PC-3 (cell line): ENCODE results near the gene SNTG2. TPM values are rescaled to one million over a fixed set of nuclear protein-coding genes. Genes with fewer than 3 reads are reported as not detected.

Experiments used
- ATAC-seq: fragments of 200-7000 bp; cut with Tn5 transposase; 2 replicates; pipeline ENCODE4 v1.9.1; 2020; ENCODE audit warnings: mild to moderate bottlenecking, moderate library complexity
- BruUV-seq: library from RNA; stranded (reverse); fragments of 400-500 nt; replicated peaks from 2 replicates; lab custom pipeline; 2021; lab: Mats Ljungman, UMichigan
- CTCF ChIA-PET: fragments of 300-600 bp; sonication (Branson Sonifier 250); formaldehyde crosslinking; loops from one replicate; lab custom pipeline; 2022; ENCODE audit warnings: antibody characterized with exemption; lab: Charles Lee
- POLR2A ChIA-PET: fragments of 300-600 bp; sonication (Branson Sonifier 250); formaldehyde crosslinking; loops from one replicate; lab custom pipeline; 2022; ENCODE audit warnings: antibody characterized with exemption; ENCODE audit not compliant: unreplicated experiment; lab: Charles Lee
- DNase-seq: peaks from one replicate; pipeline ENCODE4 v3.0.0-alpha.2; 2015
- H2AFZ ChIP-seq: fragments of 300-600 bp; sonication (generic); 2 replicates; pipeline ENCODE4 v1.6.0; 2016; ENCODE audit warnings: antibody characterized with exemption, low read length
- H3F3A ChIP-seq: fragments of 300-600 bp; sonication (generic); one replicate; pipeline ENCODE4 v1.6.0; 2017; ENCODE audit warnings: antibody characterized with exemption, low read length, control low read depth, mild to moderate bottlenecking; ENCODE audit not compliant: unreplicated experiment
- H3K27ac ChIP-seq: fragments of 300-600 bp; sonication (generic); 2 replicates; pipeline ENCODE4 v1.5.1; 2016; ENCODE audit warnings: mild to moderate bottlenecking, low read length
- H3K27me3 ChIP-seq: fragments of 300-600 bp; sonication (generic); 2 replicates; pipeline ENCODE4 v1.6.1; 2016; ENCODE audit warnings: low read length, mixed read lengths
- H3K36me3 ChIP-seq: fragments of 300-600 bp; sonication (generic); 2 replicates; pipeline ENCODE4 v1.6.1; 2016; ENCODE audit warnings: low read depth, mixed run types, low read length, mixed read lengths
- H3K4me1 ChIP-seq: fragments of 300-600 bp; sonication (generic); 2 replicates; pipeline ENCODE4 v1.5.1; 2016; ENCODE audit warnings: low read length; ENCODE audit not compliant: insufficient read depth
- H3K4me2 ChIP-seq: fragments of 300-600 bp; sonication (generic); 2 replicates; pipeline ENCODE4 v1.6.0; 2016; ENCODE audit warnings: low read length
- H3K4me3 ChIP-seq: fragments of 300-600 bp; sonication (generic); 2 replicates; pipeline ENCODE4 v1.5.1; 2016; ENCODE audit warnings: mild to moderate bottlenecking, low read length, mixed read lengths
- H3K79me2 ChIP-seq: fragments of 300-600 bp; sonication (generic); 2 replicates; pipeline ENCODE4 v1.6.1; 2017; ENCODE audit warnings: low read length, mixed read lengths
- H3K9ac ChIP-seq: fragments of 300-600 bp; sonication (generic); 2 replicates; pipeline ENCODE4 v1.6.0; 2016; ENCODE audit warnings: mild to moderate bottlenecking, low read length
- H3K9me2 ChIP-seq: fragments of 300-600 bp; sonication (generic); replicated peaks from 2 replicates; pipeline ENCODE4 v1.6.1; 2016; ENCODE audit warnings: mixed run types, low read length, mixed read lengths
- H3K9me3 ChIP-seq: fragments of 300-600 bp; sonication (generic); 2 replicates; pipeline ENCODE4 v1.6.1; 2016; ENCODE audit warnings: low read length, mixed read lengths
- H4K20me1 ChIP-seq: fragments of 300-600 bp; sonication (generic); 2 replicates; pipeline ENCODE4 v1.6.1; 2016; ENCODE audit warnings: low read length, mixed read lengths
- CTCF ChIP-seq: fragments of 300-600 bp; sonication (generic); conservative IDR thresholded peaks from 2 replicates; pipeline ENCODE4 v1.5.1; 2017; ENCODE audit warnings: antibody characterized with exemption, low read depth, mild to moderate bottlenecking, low read length
- EZH2 ChIP-seq: fragments of 300-600 bp; sonication (generic); IDR thresholded peaks from one replicate; pipeline ENCODE4 v1.6.1; 2017; ENCODE audit warnings: antibody characterized with exemption, mild to moderate bottlenecking, low read length; ENCODE audit not compliant: unreplicated experiment
- EZH2phosphoT487 ChIP-seq: fragments of 300-600 bp; sonication (generic); IDR thresholded peaks from 2 replicates; pipeline ENCODE4 v1.6.1; 2018; ENCODE audit warnings: mild to moderate bottlenecking, antibody characterized with exemption, low read length, borderline replicate concordance
- intact Hi-C: fragments of 100-400 bp; cut with micrococcal nuclease; formaldehyde crosslinking; loops from 2 replicates; pipeline ENCODE4 v1.9.0; 2023
- total RNA-seq: library from RNA; depleted of rRNA; stranded (reverse); fragments of >200 nt; gene quantifications from 2 replicates; pipeline ENCODE4 v1.2.3, GENCODE V29; 2014

Gene SNTG2
- total RNA-seq, 1 experiment from 2014 or later: not detected

DNA sequence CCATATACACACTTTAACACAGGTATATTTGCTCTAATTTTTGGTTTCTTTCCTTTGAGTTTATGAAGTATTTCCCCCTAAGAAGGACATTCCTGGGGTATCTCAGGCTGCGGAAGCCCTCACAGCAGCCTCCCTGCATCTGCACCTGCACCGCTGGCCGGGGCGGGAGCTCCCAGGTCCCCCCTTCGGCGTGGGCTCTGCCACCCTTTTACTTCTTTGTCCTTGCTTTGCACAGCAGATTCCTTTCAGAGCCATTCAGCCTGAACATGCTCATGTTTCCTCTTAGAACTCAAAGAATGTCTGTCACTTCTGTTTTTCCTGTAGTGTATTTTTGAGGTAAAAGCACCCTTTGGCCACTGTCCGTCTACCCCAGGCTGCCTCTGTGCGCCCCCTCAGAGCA is 146.5 kb downstream of the SNTG2 start:
- H2AFZ ChIP-seq: no peak overlapping the region
- no peaks in the 10 kb centered on the region for H3K36me3 ChIP-seq
- H3K4me1 ChIP-seq: no peaks in the 10 kb centered on the region
- DNase-seq: no peak
- H3K4me2 ChIP-seq: no peak overlapping the region
- POLR2A ChIA-PET: no interaction called here
- no peaks in the 10 kb centered on the region for H3K79me2 ChIP-seq
- H4K20me1 ChIP-seq: no peaks in the 10 kb centered on the region
- peaks cover 72% of the 10 kb centered on the region for H3K27me3 ChIP-seq
- ATAC-seq: no peak
- no peak overlapping the region for H3K4me3 ChIP-seq
- H3K9me3 ChIP-seq: no peaks in the 10 kb centered on the region
- H3F3A ChIP-seq: no peaks in the 10 kb centered on the region
- H3K9ac ChIP-seq: no peak overlapping the region
- H3K27ac ChIP-seq: no peak overlapping the region
- CTCF ChIA-PET: no interaction called here
- TF ChIP-seq EZH2: no peak
- TF ChIP-seq EZH2phosphoT487: no peak
- TF ChIP-seq CTCF: no peak
- H3K9me2 ChIP-seq: no peaks in the 10 kb centered on the region
- BruUV-seq: no TSS peak
- intact Hi-C loops: no loop called here

GRCh38 chr2:1099418-1099817 is 148.8 kb downstream of the SNTG2 start:
- intact Hi-C loops: no loop called here
- ATAC-seq: no peak

More at GRCh38 chr2:1099418-1099817, 148.8 kb downstream of the SNTG2 start:
- no peaks in the 10 kb centered on the region for H3K9me3 ChIP-seq
- H4K20me1 ChIP-seq: no peaks in the 10 kb centered on the region
- H3K9ac ChIP-seq: no peak overlapping the region
- no peaks in the 10 kb centered on the region for H3F3A ChIP-seq
- H3K79me2 ChIP-seq: no peaks in the 10 kb centered on the region
- no peaks in the 10 kb centered on the region for H3K36me3 ChIP-seq
- no TSS peak for BruUV-seq
- ChIA-PET POLR2A (no interaction called here), CTCF (no interaction called here)
- H3K4me1 ChIP-seq: no peaks in the 10 kb centered on the region
- H3K27me3 ChIP-seq: peaks cover 85% of the 10 kb centered on the region
- TF ChIP-seq EZH2 (no peak), EZH2phosphoT487 (no peak), CTCF (no peak)
- H3K4me3 ChIP-seq: no peak overlapping the region
- H3K27ac ChIP-seq: no peak overlapping the region
- H3K4me2 ChIP-seq: no peak overlapping the region
- no peaks in the 10 kb centered on the region for H3K9me2 ChIP-seq
- DNase-seq: no peak
- H2AFZ ChIP-seq: no peak overlapping the region
